ENCODE data around the gene NEUROD4.

NEUROD4 gene

DNA sequence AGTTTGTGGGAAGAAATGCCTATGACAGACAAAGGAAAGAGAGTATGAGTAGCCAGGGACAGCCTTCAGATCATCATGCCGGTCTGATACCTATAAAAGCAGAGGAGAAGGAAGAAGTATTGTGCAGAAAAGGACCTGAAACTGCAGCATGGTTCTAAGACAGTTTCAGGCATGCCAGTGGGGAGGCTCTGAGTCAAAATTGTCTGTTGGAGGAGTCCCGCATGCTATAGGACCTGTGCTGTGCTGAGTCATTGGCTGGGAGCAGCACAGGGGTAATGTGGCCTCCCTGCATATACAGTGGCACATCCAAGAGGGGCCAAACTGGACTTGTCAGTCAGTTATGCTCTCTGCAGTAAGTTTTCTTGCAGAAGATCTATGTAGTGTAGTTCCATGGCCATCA is 40.7 kb downstream of the NEUROD4 start:
- H3K36me3 ChIP-seq (ENCODE audit: low read length) = no peaks in the 10 kb centered on the region
- H4K20me1 ChIP-seq (ENCODE audit: low read depth, low read length) = no peaks in the 10 kb centered on the region
- H3K79me2 ChIP-seq (ENCODE audit: insufficient read depth, low read length) = no peaks in the 10 kb centered on the region
- H3F3A ChIP-seq (ENCODE audit: insufficient read depth) = no peaks in the 10 kb centered on the region
- H3K4me2 ChIP-seq (ENCODE audit: low read depth, low read length, poor library complexity, severe bottlenecking) = no peak overlapping the region
- H3K4me3 ChIP-seq (ENCODE audit: insufficient read depth, low read length, poor library complexity, severe bottlenecking) = no peak overlapping the region
- H3K27ac ChIP-seq (ENCODE audit: low read depth, low read length) = no peak overlapping the region
- H3K9me3 ChIP-seq (ENCODE audit: insufficient read depth, low read length) = no peaks in the 10 kb centered on the region
- TF ChIP-seq CTCF (IDR thresholded peaks at IDR 0.05; ENCODE audit: insufficient read depth, low read length, poor library complexity, severe bottlenecking) (no peak), EZH2phosphoT487 (conservative IDR thresholded peaks at IDR 0.05; ENCODE audit: low read length) (no peak)
- no peak overlapping the region for H3K9ac ChIP-seq (ENCODE audit: low read length)
- H3K27me3 ChIP-seq (ENCODE audit: low read length) = no peaks in the 10 kb centered on the region
- no peak overlapping the region for H2AFZ ChIP-seq (ENCODE audit: low read depth, low read length, severe bottlenecking)
- no peaks in the 10 kb centered on the region for H3K9me2 ChIP-seq (replicated peaks; ENCODE audit: insufficient read depth, low read length)

DNA sequence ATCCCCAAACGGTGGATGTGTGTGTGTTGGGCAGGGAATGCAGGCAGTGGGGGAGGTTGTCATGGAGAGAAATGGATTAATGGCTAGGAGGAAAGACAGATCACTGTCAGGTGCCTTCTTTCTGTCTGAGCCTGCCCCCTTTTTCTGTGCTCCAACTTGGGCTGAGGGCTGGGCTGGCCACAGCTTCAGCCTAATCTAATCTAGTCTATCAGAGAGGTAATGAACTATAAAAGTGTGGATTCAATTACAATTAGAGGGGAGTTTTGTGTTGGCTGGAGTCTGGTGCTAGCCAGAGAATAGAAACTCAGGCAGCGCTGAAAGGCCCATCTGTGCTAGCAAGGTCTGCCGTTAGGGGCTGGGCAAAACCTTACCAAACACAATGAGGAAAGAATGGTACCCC is 41.2 kb downstream of the NEUROD4 start:
- no peaks in the 10 kb centered on the region for H3K27me3 ChIP-seq (ENCODE audit: low read length)
- no peak overlapping the region for H3K9ac ChIP-seq (ENCODE audit: low read length)

GRCh38 chr12:55063291-55063690 is 43.5 kb downstream of the NEUROD4 start:
- Histone ChIP-seq H3K9me2 (replicated peaks; ENCODE audit: insufficient read depth, low read length) (no peaks in the 10 kb centered on the region), H3K27me3 (ENCODE audit: low read length) (no peaks in the 10 kb centered on the region), H3K36me3 (ENCODE audit: low read length) (no peaks in the 10 kb centered on the region), H3K9me3 (ENCODE audit: insufficient read depth, low read length) (no peaks in the 10 kb centered on the region), H4K20me1 (ENCODE audit: low read depth, low read length) (no peaks in the 10 kb centered on the region), H3K4me2 (ENCODE audit: low read depth, low read length, poor library complexity, severe bottlenecking) (no peak overlapping the region), H3K4me3 (ENCODE audit: insufficient read depth, low read length, poor library complexity, severe bottlenecking) (no peak overlapping the region), H3K9ac (ENCODE audit: low read length) (no peak overlapping the region), H2AFZ (ENCODE audit: low read depth, low read length, severe bottlenecking) (no peak overlapping the region), H3F3A (ENCODE audit: insufficient read depth) (no peaks in the 10 kb centered on the region), H3K79me2 (ENCODE audit: insufficient read depth, low read length) (no peaks in the 10 kb centered on the region), H3K27ac (ENCODE audit: low read depth, low read length) (no peak overlapping the region)
- TF ChIP-seq EZH2phosphoT487 (conservative IDR thresholded peaks at IDR 0.05; ENCODE audit: low read length) (no peak), CTCF (IDR thresholded peaks at IDR 0.05; ENCODE audit: insufficient read depth, low read length, poor library complexity, severe bottlenecking) (no peak)

More for the DNA sequence above, 41.2 kb downstream of the NEUROD4 start:
- Histone ChIP-seq H3K79me2 (ENCODE audit: insufficient read depth, low read length) (no peaks in the 10 kb centered on the region), H3K27ac (ENCODE audit: low read depth, low read length) (no peak overlapping the region), H3K4me2 (ENCODE audit: low read depth, low read length, poor library complexity, severe bottlenecking) (no peak overlapping the region), H3K36me3 (ENCODE audit: low read length) (no peaks in the 10 kb centered on the region), H3K9me3 (ENCODE audit: insufficient read depth, low read length) (no peaks in the 10 kb centered on the region), H3K9me2 (replicated peaks; ENCODE audit: insufficient read depth, low read length) (no peaks in the 10 kb centered on the region), H2AFZ (ENCODE audit: low read depth, low read length, severe bottlenecking) (no peak overlapping the region), H3F3A (ENCODE audit: insufficient read depth) (no peaks in the 10 kb centered on the region), H4K20me1 (ENCODE audit: low read depth, low read length) (no peaks in the 10 kb centered on the region), H3K4me3 (ENCODE audit: insufficient read depth, low read length, poor library complexity, severe bottlenecking) (no peak overlapping the region)
- TF ChIP-seq CTCF (IDR thresholded peaks at IDR 0.05; ENCODE audit: insufficient read depth, low read length, poor library complexity, severe bottlenecking) (no peak), EZH2phosphoT487 (conservative IDR thresholded peaks at IDR 0.05; ENCODE audit: low read length) (no peak)
